ENCODE data around the gene RACGAP1.
"Not testable (repeated sequence)": the region's sequence is repeated elsewhere in the genome, so short reads cannot be mapped to it uniquely, and the experiment has no call there.

The RACGAP1 gene

DNA sequence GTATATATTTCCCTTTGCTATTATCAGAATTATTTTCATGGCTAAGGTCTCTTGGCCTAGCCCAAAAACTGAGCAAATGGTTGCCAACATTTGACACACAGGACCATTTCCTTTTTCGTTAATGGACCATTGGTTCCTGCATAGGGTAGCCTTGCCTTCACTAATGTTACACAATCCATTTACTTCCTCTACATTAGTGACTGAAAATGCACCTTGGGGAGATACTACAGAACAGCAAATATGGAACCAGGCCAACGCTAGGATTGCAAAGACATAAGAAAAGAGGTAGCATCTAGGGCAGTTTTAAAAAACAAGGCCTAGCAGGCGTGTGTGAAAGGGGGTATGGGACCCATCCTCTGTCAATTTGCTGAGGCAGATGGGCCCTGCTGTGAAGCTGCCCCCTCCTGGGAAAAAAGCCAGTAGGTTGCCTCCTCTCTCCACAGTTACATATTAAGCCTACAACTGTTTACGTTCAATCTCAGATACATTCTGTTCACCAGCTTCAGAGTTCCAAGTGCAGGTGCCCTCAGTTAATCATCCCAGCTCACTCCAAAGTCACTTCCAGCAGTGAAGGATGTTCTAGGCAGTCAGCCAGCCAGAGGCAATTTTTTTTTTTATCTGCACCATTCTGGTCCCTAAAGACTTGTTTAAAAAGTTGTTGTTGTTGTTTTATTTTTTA, 37.5 kb downstream of the RACGAP1 start:
- H3K9me3 ChIP-seq (ENCODE audit: severe bottlenecking), result no peaks in the 10 kb centered on the region
- peaks cover 43% of the 10 kb centered on the region for H3K36me3 ChIP-seq (ENCODE audit: low read depth)
- H3K27me3 ChIP-seq (ENCODE audit: insufficient read depth, poor library complexity, severe bottlenecking), result no peaks in the 10 kb centered on the region
- no peak overlapping the region for H3K4me3 ChIP-seq (ENCODE audit: severe bottlenecking)
- no peak overlapping the region for H3K27ac ChIP-seq (ENCODE audit: poor library complexity, severe bottlenecking)
- peaks cover 4% of the 10 kb centered on the region for H3K4me1 ChIP-seq (ENCODE audit: insufficient read depth, poor library complexity, severe bottlenecking)
- no peak for ATAC-seq (ENCODE audit: low read depth)
- TF ChIP-seq, protein P1, sequence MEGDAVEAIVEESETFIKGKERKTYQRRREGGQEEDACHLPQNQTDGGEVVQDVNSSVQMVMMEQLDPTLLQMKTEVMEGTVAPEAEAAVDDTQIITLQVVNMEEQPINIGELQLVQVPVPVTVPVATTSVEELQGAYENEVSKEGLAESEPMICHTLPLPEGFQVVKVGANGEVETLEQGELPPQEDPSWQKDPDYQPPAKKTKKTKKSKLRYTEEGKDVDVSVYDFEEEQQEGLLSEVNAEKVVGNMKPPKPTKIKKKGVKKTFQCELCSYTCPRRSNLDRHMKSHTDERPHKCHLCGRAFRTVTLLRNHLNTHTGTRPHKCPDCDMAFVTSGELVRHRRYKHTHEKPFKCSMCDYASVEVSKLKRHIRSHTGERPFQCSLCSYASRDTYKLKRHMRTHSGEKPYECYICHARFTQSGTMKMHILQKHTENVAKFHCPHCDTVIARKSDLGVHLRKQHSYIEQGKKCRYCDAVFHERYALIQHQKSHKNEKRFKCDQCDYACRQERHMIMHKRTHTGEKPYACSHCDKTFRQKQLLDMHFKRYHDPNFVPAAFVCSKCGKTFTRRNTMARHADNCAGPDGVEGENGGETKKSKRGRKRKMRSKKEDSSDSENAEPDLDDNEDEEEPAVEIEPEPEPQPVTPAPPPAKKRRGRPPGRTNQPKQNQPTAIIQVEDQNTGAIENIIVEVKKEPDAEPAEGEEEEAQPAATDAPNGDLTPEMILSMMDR (IDR thresholded peaks at IDR 0.05; ENCODE audit: poor library complexity, severe bottlenecking), result no peak
- DNase-seq (ENCODE audit: low spot score), result no peak

DNA sequence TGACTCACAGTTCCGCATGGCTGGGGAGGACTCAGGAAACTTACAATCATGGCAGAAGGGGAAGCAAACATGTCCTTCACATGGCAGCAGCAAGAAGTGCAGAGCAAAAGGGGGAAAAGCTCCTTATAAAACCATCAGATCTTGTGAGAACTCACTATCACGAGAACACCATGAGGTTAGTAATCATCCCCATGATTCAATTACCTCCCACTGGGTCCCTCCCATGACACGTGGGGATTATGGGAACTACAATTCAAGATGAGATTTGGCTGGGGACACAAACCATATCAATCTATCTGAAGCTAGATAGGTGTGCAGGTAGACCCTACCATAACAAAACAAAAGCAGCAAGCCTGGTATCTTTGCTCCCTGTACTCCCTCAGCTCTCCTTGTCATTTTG, 38.8 kb downstream of the RACGAP1 start:
- not testable (repeated sequence) for DNase-seq (ENCODE audit: low spot score)

DNA sequence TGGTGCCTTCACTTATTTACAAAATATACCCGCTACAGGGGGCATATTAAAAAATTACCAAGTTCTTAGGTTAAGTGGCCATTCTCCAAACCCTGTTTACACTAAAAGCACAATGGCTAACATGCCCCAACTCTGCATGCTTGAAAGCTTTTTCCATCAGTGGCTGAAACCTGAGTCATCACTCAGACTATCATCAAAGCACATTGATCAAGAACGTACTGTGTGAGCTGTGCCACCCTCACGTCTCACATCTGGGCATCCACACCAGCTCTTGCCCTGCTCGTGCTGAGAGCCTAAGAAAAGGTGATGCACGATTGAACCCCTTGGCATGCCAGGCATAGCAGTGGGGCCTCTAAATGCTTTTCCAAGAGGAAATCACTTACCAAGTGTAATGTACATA, 39.3 kb downstream of the RACGAP1 start:
- Histone ChIP-seq H3K4me1 (ENCODE audit: insufficient read depth, poor library complexity, severe bottlenecking) (peaks cover 4% of the 10 kb centered on the region), H3K27ac (ENCODE audit: poor library complexity, severe bottlenecking) (no peak overlapping the region), H3K4me3 (ENCODE audit: severe bottlenecking) (no peak overlapping the region), H3K9me3 (ENCODE audit: severe bottlenecking) (no peaks in the 10 kb centered on the region), H3K27me3 (ENCODE audit: insufficient read depth, poor library complexity, severe bottlenecking) (no peaks in the 10 kb centered on the region), H3K36me3 (ENCODE audit: low read depth) (peaks cover 27% of the 10 kb centered on the region)
- DNase-seq (ENCODE audit: low spot score), result no peak
- TF ChIP-seq, protein P1 (IDR thresholded peaks at IDR 0.05; ENCODE audit: poor library complexity, severe bottlenecking), result no peak
- no peak for ATAC-seq (ENCODE audit: low read depth)

More for the DNA sequence above, 38.8 kb downstream of the RACGAP1 start:
- ATAC-seq (ENCODE audit: low read depth); H3K27me3 ChIP-seq (ENCODE audit: insufficient read depth, poor library complexity, severe bottlenecking); H3K4me1 ChIP-seq (ENCODE audit: insufficient read depth, poor library complexity, severe bottlenecking); H3K4me3 ChIP-seq (ENCODE audit: severe bottlenecking); H3K27ac ChIP-seq (ENCODE audit: poor library complexity, severe bottlenecking); H3K9me3 ChIP-seq (ENCODE audit: severe bottlenecking): not testable (repeated sequence)
- peaks cover 30% of the 10 kb centered on the region for H3K36me3 ChIP-seq (ENCODE audit: low read depth)

DNA sequence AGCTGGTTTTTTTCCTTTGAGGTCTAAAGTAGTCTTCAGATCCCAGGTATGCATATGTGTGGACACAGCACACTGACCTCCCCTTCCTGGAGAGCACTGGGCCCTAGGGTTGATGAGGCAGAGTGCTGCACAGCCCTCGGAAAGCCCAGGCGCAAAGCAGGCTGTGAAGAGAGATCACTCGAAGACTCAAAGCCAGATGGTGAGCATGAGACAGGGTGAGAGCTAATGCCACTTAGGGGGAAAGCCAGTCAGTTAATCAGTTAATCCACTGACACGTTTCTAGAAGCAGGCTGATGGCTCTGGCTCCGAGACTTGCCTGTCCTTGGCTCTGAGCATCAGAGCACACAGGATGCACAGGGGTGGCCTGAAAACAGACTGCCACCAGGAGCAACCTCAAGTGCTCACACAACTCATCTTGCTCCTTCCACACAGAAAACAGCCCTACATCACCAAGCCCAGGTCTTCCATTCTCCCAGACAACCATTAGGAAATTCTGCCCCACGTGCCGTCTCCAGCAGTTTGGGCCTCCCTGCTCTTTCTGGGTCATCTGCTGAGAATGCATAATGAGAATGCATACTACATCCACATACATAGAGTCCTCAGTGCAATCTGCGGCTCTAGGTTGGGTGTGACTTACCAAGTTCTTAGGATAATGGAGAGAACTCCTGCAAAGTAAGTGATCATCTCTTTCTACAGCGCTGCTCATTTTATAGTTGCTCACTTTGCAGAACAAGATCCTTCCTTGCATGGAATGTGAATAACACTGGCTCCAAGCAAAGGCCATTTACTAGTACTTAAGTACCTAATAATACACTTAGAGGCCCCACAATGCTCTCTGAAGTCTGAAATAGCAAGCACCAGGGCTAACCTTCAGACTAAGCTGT, 40.6 kb downstream of the RACGAP1 start:
- peaks cover 4% of the 10 kb centered on the region for H3K4me1 ChIP-seq (ENCODE audit: insufficient read depth, poor library complexity, severe bottlenecking)

DNA sequence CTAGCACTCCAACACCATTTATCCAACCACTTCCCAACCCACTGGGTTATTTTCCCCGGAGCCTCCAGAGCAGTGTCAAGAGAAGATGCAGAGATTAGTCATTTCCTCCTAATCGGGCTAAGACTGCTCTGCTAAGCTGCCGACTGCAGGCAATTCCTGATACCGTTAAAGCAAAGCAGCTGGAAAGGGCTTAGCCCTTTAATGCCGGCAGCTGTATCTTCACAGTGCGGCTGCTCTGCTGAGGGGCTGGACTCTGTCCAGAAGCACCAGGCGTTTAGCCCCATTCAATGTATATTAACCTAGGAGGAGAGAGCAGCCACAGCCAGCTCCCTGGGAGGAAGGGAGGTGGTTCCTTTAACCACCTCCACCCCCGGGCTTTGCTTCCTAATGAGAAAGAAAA, 41.4 kb downstream of the RACGAP1 start:
- no peaks in the 10 kb centered on the region for H3K9me3 ChIP-seq (ENCODE audit: severe bottlenecking)
- peak overlapping the region; percentile 15 for H3K27ac ChIP-seq (ENCODE audit: poor library complexity, severe bottlenecking)
- H3K4me1 ChIP-seq (ENCODE audit: insufficient read depth, poor library complexity, severe bottlenecking), result peaks cover 4% of the 10 kb centered on the region
- H3K4me3 ChIP-seq (ENCODE audit: severe bottlenecking), result no peak overlapping the region
- H3K27me3 ChIP-seq (ENCODE audit: insufficient read depth, poor library complexity, severe bottlenecking), result no peaks in the 10 kb centered on the region
- ATAC-seq (ENCODE audit: low read depth), result peak; percentile 92
- no peak for DNase-seq (ENCODE audit: low spot score)
- TF ChIP-seq, protein P1 (IDR thresholded peaks at IDR 0.05; ENCODE audit: poor library complexity, severe bottlenecking), result peak; percentile 7
- peaks cover 9% of the 10 kb centered on the region for H3K36me3 ChIP-seq (ENCODE audit: low read depth)

More for the DNA sequence above, 40.6 kb downstream of the RACGAP1 start:
- Histone ChIP-seq H3K36me3 (ENCODE audit: low read depth) (peaks cover 15% of the 10 kb centered on the region), H3K27me3 (ENCODE audit: insufficient read depth, poor library complexity, severe bottlenecking) (no peaks in the 10 kb centered on the region), H3K9me3 (ENCODE audit: severe bottlenecking) (no peaks in the 10 kb centered on the region), H3K27ac (ENCODE audit: poor library complexity, severe bottlenecking) (peak overlapping the region; percentile 15), H3K4me3 (ENCODE audit: severe bottlenecking) (no peak overlapping the region)
- ATAC-seq (ENCODE audit: low read depth) (peak; percentile 13; the same call in 1 of the 3 replicates), DNase-seq (ENCODE audit: low spot score) (no peak)
- TF ChIP-seq, protein P1 (IDR thresholded peaks at IDR 0.05; ENCODE audit: poor library complexity, severe bottlenecking), result no peak
